ENCODE data around the gene ADAMTS9. TPM values are rescaled to one million over a fixed set of nuclear protein-coding genes. Genes with fewer than 3 reads are reported as not detected.

Gene ADAMTS9
- total RNA-seq, 2 donors from 2014 or later: 16.1 to 38.0 TPM

DNA sequence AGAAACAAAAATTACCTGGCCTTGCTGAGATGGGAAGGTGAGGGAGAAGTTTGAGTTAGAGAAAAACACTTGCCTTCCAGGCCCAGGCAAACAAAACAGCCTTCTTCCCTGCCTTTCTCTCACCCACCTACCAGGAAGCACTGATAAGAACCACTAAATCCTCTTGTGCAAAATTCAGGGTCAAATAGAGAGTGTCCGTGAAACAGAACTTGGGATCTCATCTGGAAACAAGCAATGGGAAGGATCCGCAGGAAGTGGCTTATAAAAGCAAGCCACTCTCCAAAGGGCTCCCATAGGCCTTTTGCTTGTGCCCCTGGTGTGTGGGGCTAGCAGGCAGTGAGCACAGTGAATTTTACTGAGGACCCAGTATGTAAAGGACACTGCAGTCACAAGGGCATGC, 11.0 kb downstream of the ADAMTS9 start:
- peaks cover 19% of the 10 kb centered on the region for H3K27me3 Mint-ChIP-seq (ENCODE audit: insufficient read depth)
- 42% methylated on average over 2 of the region's 2 CpGs; no CpG with 5 or more reads in 1 of the 2 experiments for whole genome bisulfite sequencing, 2 experiments (ENCODE audit: insufficient coverage in 1 of 2, insufficient read length in 1 of 2)
- Histone ChIP-seq H3K36me3 (ENCODE audit: control insufficient read depth, insufficient read depth, low read length) (peaks cover 22% of the 10 kb centered on the region), H3K4me3 (ENCODE audit: low read length) (peak overlapping the region; percentile 52), H3K4me1 (ENCODE audit: control insufficient read depth, insufficient read depth, low read length) (peaks cover 20% of the 10 kb centered on the region), H3K27me3 (ENCODE audit: control insufficient read depth, insufficient read depth, low read length, poor library complexity, severe bottlenecking) (peaks cover 13% of the 10 kb centered on the region), H3K27ac (ENCODE audit: low read depth, low read length) (no peak overlapping the region), H3K9ac (ENCODE audit: extremely low read depth, low read length, poor library complexity, severe bottlenecking) (no peak overlapping the region), H3K9me3 (ENCODE audit: control insufficient read depth, low read length) (no peaks in the 10 kb centered on the region)
- peak; percentile 54 for DNase-seq
- TF ChIP-seq CTCF (conservative IDR thresholded peaks at IDR 0.05): no peak
- H3K4me1 Mint-ChIP-seq: peaks cover 44% of the 10 kb centered on the region
- no peaks in the 10 kb centered on the region for H3K9me3 Mint-ChIP-seq
- no peak overlapping the region for H3K4me3 Mint-ChIP-seq
- H3K27ac Mint-ChIP-seq: peak overlapping the region; percentile 9
- no peaks in the 10 kb centered on the region for H3K36me3 Mint-ChIP-seq (ENCODE audit: low read depth)

DNA sequence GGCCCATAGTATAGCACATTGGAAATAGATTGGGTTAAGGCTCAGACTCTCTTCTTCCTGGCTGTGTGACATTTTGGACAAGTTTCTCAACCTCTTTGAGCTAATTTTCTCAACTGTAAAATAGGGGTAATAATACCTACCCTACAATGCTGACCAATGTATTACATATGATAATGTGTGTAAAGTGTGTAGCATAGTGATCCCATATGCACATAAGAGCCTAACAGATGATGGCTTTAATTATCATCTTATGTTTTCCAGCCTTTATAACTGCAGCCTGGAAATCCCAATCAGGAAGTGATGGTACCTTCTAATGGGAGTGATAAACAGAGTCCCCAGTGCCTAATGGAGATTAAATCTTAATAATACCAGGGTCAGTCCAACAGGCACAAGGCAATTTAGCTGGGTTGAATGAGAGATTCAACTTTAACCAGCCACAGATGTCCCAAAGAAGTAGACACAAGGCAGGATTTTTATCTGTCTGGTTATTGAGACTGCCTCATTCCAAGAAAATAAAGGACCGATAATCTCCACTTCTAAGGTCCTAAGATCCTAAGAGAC, 12.0 kb downstream of the ADAMTS9 start:
- H3K4me3 ChIP-seq (ENCODE audit: low read length): no peak overlapping the region
- H3K4me1 Mint-ChIP-seq: peaks cover 39% of the 10 kb centered on the region

GRCh38 chr3:64674591-64675076, 13.2 kb downstream of the ADAMTS9 start:
- DNase-seq: peak; percentile 47
- no peak overlapping the region for H3K4me3 Mint-ChIP-seq
- no peak for TF ChIP-seq CTCF (conservative IDR thresholded peaks at IDR 0.05)
- Histone ChIP-seq H3K9ac (ENCODE audit: extremely low read depth, low read length, poor library complexity, severe bottlenecking) (no peak overlapping the region), H3K27me3 (ENCODE audit: control insufficient read depth, insufficient read depth, low read length, poor library complexity, severe bottlenecking) (no peaks in the 10 kb centered on the region), H3K36me3 (ENCODE audit: control insufficient read depth, insufficient read depth, low read length) (peaks cover 6% of the 10 kb centered on the region), H3K4me1 (ENCODE audit: control insufficient read depth, insufficient read depth, low read length) (peaks cover 20% of the 10 kb centered on the region), H3K4me3 (ENCODE audit: low read length) (no peak overlapping the region), H3K27ac (ENCODE audit: low read depth, low read length) (no peak overlapping the region), H3K9me3 (ENCODE audit: control insufficient read depth, low read length) (no peaks in the 10 kb centered on the region)
- H3K4me1 Mint-ChIP-seq: peaks cover 39% of the 10 kb centered on the region
- H3K27ac Mint-ChIP-seq: peak overlapping the region; percentile 36
- WGBS, 2 experiments (ENCODE audit: insufficient coverage in 1 of 2, insufficient read length in 1 of 2): 52% methylated on average over 4 of the region's 4 CpGs; no CpG with 5 or more reads in 1 of the 2 experiments
- H3K36me3 Mint-ChIP-seq (ENCODE audit: low read depth): no peaks in the 10 kb centered on the region
- no peaks in the 10 kb centered on the region for H3K9me3 Mint-ChIP-seq
- peaks cover 7% of the 10 kb centered on the region for H3K27me3 Mint-ChIP-seq (ENCODE audit: insufficient read depth)

More for the DNA sequence above, 12.0 kb downstream of the ADAMTS9 start:
- Histone ChIP-seq H3K27ac (ENCODE audit: low read depth, low read length) (no peak overlapping the region), H3K36me3 (ENCODE audit: control insufficient read depth, insufficient read depth, low read length) (peaks cover 17% of the 10 kb centered on the region), H3K9me3 (ENCODE audit: control insufficient read depth, low read length) (no peaks in the 10 kb centered on the region), H3K27me3 (ENCODE audit: control insufficient read depth, insufficient read depth, low read length, poor library complexity, severe bottlenecking) (peaks cover 11% of the 10 kb centered on the region), H3K9ac (ENCODE audit: extremely low read depth, low read length, poor library complexity, severe bottlenecking) (no peak overlapping the region), H3K4me1 (ENCODE audit: control insufficient read depth, insufficient read depth, low read length) (peaks cover 20% of the 10 kb centered on the region)
- H3K36me3 Mint-ChIP-seq (ENCODE audit: low read depth): no peaks in the 10 kb centered on the region
- no peak overlapping the region for H3K4me3 Mint-ChIP-seq
- TF ChIP-seq CTCF (conservative IDR thresholded peaks at IDR 0.05): no peak
- WGBS, 2 experiments (ENCODE audit: insufficient coverage in 1 of 2, insufficient read length in 1 of 2): 95 to 100% methylated on average over 1 of the region's 1 CpG
- no peak for DNase-seq
- no peak overlapping the region for H3K27ac Mint-ChIP-seq
- H3K27me3 Mint-ChIP-seq (ENCODE audit: insufficient read depth): peaks cover 15% of the 10 kb centered on the region
- no peaks in the 10 kb centered on the region for H3K9me3 Mint-ChIP-seq

Data from endodermal cell (in vitro differentiated cells).